ENCODE data around the gene RTN3. TPM values are rescaled to one million over a fixed set of nuclear protein-coding genes. Genes with fewer than 3 reads are reported as not detected.

The RTN3 gene
- total RNA-seq, 2 donors from 2014 or later: 89.9 to 91.3 TPM

Other genes with a start within 250 kb of the RTN3 start
- 1 to 10 TPM; 1.7 to 2.8 TPM for gene PLAAT5, start 190.3 kb upstream of the RTN3 start, total RNA-seq
- gene LGALS12, start 175.4 kb upstream of the RTN3 start, total RNA-seq: under 1 TPM; 0.37 to 0.38 TPM
- gene PLAAT4, start 144.7 kb upstream of the RTN3 start, total RNA-seq: 100 to 1,000 TPM in 1 of 2 donors, 10 to 100 TPM in 1; 60.6 to 101 TPM
- under 1 TPM in 1 of 2 donors, not detected in 1; 0.35 TPM for gene PLAAT2, start 118.1 kb upstream of the RTN3 start, total RNA-seq
- 10 to 100 TPM in 1 of 2 donors, 1 to 10 TPM in 1; 6.3 to 11.5 TPM for gene PLAAT3, start 67.1 kb upstream of the RTN3 start, total RNA-seq
- 10 to 100 TPM; 42.6 to 47.0 TPM for gene ATL3, start 10.1 kb upstream of the RTN3 start, total RNA-seq
- gene ZFTA, start 87.3 kb downstream of the RTN3 start, total RNA-seq: 1 to 10 TPM; 4.0 to 6.9 TPM
- gene SPINDOC, start 132.0 kb downstream of the RTN3 start, total RNA-seq: 10 to 100 TPM; 21.9 to 26.7 TPM
- gene MARK2, start 157.6 kb downstream of the RTN3 start, total RNA-seq: 10 to 100 TPM; 29.0 to 30.0 TPM
- under 1 TPM; 0.39 to 0.96 TPM for gene RCOR2, start 235.7 kb downstream of the RTN3 start, total RNA-seq